HCT116 (cell line): Measurements from ENCODE around the gene HBP1. TPM values are rescaled to one million over a fixed set of nuclear protein-coding genes. Genes with fewer than 3 reads are reported as not detected.

Experiments
- ATAC-seq: fragments of 200-7000 bp; cut with Tn5 transposase; 2 replicates; pipeline ENCODE4 v1.9.1; 2020; ENCODE audit warnings: mild to moderate bottlenecking, moderate library complexity
- BruUV-seq: library from RNA; stranded (reverse); fragments of 400-500 nt; replicated peaks from 2 replicates; lab custom pipeline; 2021; lab: Mats Ljungman, UMichigan
- CTCF ChIA-PET: fragments of 300-600 bp; sonication (Branson Sonifier 250); formaldehyde crosslinking; loops from one replicate; lab custom pipeline; 2021; ENCODE audit warnings: antibody characterized with exemption; lab: Charles Lee
- POLR2A ChIA-PET: fragments of 300-600, 350-600 bp; sonication (Branson Sonifier 250); formaldehyde crosslinking; loops from one replicate; lab custom pipeline; 2021; ENCODE audit warnings: antibody characterized with exemption; lab: Charles Lee
- RAD21 ChIA-PET, 2 experiments: fragments of 300-600 bp; sonication (Branson Sonifier 250); formaldehyde crosslinking; loops; one replicate each; lab custom pipeline; 2023; ENCODE audit warnings: low total read pairs in 2 of 2; ENCODE audit not compliant: uncharacterized antibody in 2 of 2, unreplicated experiment in 2 of 2, low non-redundant PET in 1 of 2; lab: Charles Lee
- DNase-seq: peaks from one replicate; pipeline ENCODE4 v3.0.0-alpha.2; 2010; ENCODE audit warnings: low read depth, low spot score
- H2AFZ ChIP-seq: fragments of 200-600 bp; shearing (Covaris generic), sonication (generic); 2 replicates; pipeline ENCODE4 v1.6.1; 2017; ENCODE audit warnings: low read depth, mixed run types, mixed read lengths, antibody characterized with exemption, low read length; ENCODE audit not compliant: poor library complexity, severe bottlenecking
- H3K27ac ChIP-seq: 2 replicates; pipeline ENCODE4 v1.5.1; 2012; ENCODE audit warnings: low read depth, low read length
- H3K27me3 ChIP-seq: fragments of 200-600 bp; sonication (generic); 2 replicates; pipeline ENCODE4 v1.6.1; 2016; ENCODE audit warnings: mixed run types, low read length, mixed read lengths; ENCODE audit not compliant: insufficient read depth
- H3K36me3 ChIP-seq, 2 experiments: fragments of 200-500 bp in 1 of 2; fragments of 200-600 bp in 1 of 2; sonication (Bioruptor generic) in 1 of 2; sonication (generic) in 1 of 2; 2 replicates each; pipeline versions ENCODE4 v1.5.1 to v1.6.1; 2014 to 2016; ENCODE audit warnings: low read length in 2 of 2, inconsistent platforms in 1 of 2, mixed read lengths in 1 of 2, mixed run types in 1 of 2; ENCODE audit not compliant: insufficient read depth in 2 of 2, control insufficient read depth in 1 of 2
- H3K4me1 ChIP-seq, 2 experiments: fragments of 200-600 bp in 1 of 2; sonication (generic) in 1 of 2; 2 replicates each; pipeline versions ENCODE4 v1.5.1 to v1.6.1; 2012 to 2017; ENCODE audit warnings: low read length in 2 of 2, inconsistent platforms in 1 of 2, mild to moderate bottlenecking in 1 of 2, mixed read lengths in 1 of 2, mixed run types in 1 of 2, moderate library complexity in 1 of 2; ENCODE audit not compliant: insufficient read depth in 2 of 2, control insufficient read depth in 1 of 2
- H3K4me2 ChIP-seq: fragments of 200-600 bp; sonication (generic); 2 replicates; pipeline ENCODE4 v1.6.1; 2017; ENCODE audit warnings: mixed run types, low read length, mixed read lengths
- H3K4me3 ChIP-seq, 2 experiments: fragments of 200-600 bp in 1 of 2; sonication (generic) in 1 of 2; replicated peaks in 1 of 2; 2 replicates each; pipeline ENCODE4 v1.5.1; 2011 to 2016; ENCODE audit warnings: low read length in 2 of 2, control low read depth in 1 of 2, low read depth in 1 of 2, mild to moderate bottlenecking in 1 of 2, mixed read lengths in 1 of 2, mixed run types in 1 of 2
- H3K79me2 ChIP-seq: fragments of 200-600 bp; sonication (generic); 2 replicates; pipeline ENCODE4 v1.6.1; 2017; ENCODE audit warnings: mild to moderate bottlenecking, mixed run types, low read length, moderate library complexity, mixed read lengths; ENCODE audit not compliant: insufficient read depth
- H3K9ac ChIP-seq: fragments of 200-600 bp; sonication (generic); 2 replicates; pipeline ENCODE4 v1.6.1; 2016; ENCODE audit warnings: low read length, mixed read lengths
- H3K9me2 ChIP-seq: fragments of 200-600 bp; sonication (generic), shearing (Covaris generic); 2 replicates; pipeline ENCODE4 v1.6.1; 2017; ENCODE audit warnings: mixed run types, mild to moderate bottlenecking, moderate library complexity; ENCODE audit not compliant: insufficient read depth
- H3K9me3 ChIP-seq, 2 experiments: fragments of 200-500 bp in 1 of 2; fragments of 200-600 bp in 1 of 2; sonication (Bioruptor generic) in 1 of 2; sonication (generic) in 1 of 2; 2 replicates each; pipeline ENCODE4 v1.6.1; 2014 to 2017; ENCODE audit warnings: low read length in 2 of 2, mixed read lengths in 2 of 2, inconsistent platforms in 1 of 2, low read depth in 1 of 2, mild to moderate bottlenecking in 1 of 2, mixed run types in 1 of 2, moderate library complexity in 1 of 2; ENCODE audit not compliant: control insufficient read depth in 1 of 2, insufficient read depth in 1 of 2
- H4K20me1 ChIP-seq: fragments of 200-600 bp; sonication (generic), shearing (Covaris generic); 2 replicates; pipeline ENCODE4 v1.6.1; 2017; ENCODE audit warnings: mixed run types, mild to moderate bottlenecking, moderate library complexity; ENCODE audit not compliant: insufficient read depth
- CBX3 ChIP-seq: IDR thresholded peaks from 2 replicates; pipeline ENCODE4 v1.6.1; 2012; ENCODE audit warnings: low read depth
- EGR1 ChIP-seq: IDR thresholded peaks from 2 replicates; pipeline ENCODE4 v1.6.1; 2012; ENCODE audit warnings: low read depth
- ELF1 ChIP-seq: IDR thresholded peaks from 2 replicates; pipeline ENCODE4 v1.6.1; 2012; ENCODE audit warnings: low read depth, borderline replicate concordance
- EZH2phosphoT487 ChIP-seq: fragments of 200-600 bp; IDR thresholded peaks from 2 replicates; pipeline ENCODE4 v1.6.1; 2018; ENCODE audit warnings: antibody characterized with exemption, borderline replicate concordance
- POLR2AphosphoS5 ChIP-seq: IDR thresholded peaks from 2 replicates; pipeline ENCODE4 v1.6.1; 2011; ENCODE audit warnings: mild to moderate bottlenecking, low read depth, low read length, moderate library complexity
- RAD21 ChIP-seq: IDR thresholded peaks from 2 replicates; pipeline ENCODE4 v1.6.1; 2012; ENCODE audit warnings: low read depth, mild to moderate bottlenecking
- SIN3A ChIP-seq: IDR thresholded peaks from 2 replicates; pipeline ENCODE4 v1.6.1; 2012; ENCODE audit warnings: low read depth
- YY1 ChIP-seq: IDR thresholded peaks from 2 replicates; pipeline ENCODE4 v1.6.1; 2011; ENCODE audit warnings: low read length, low read depth, moderate library complexity, mild to moderate bottlenecking; ENCODE audit not compliant: insufficient replicate concordance; ENCODE audit errors: extremely low read depth
- ZBTB33 ChIP-seq: IDR thresholded peaks from 2 replicates; pipeline ENCODE4 v1.6.1; 2011; ENCODE audit warnings: mild to moderate bottlenecking, low read length, moderate library complexity; ENCODE audit not compliant: insufficient replicate concordance; ENCODE audit errors: extremely low read depth
- intact Hi-C: fragments of 100-400 bp; cut with micrococcal nuclease; formaldehyde crosslinking; loops from 2 replicates; pipeline ENCODE4 v1.10.0; 2022
- total RNA-seq: library from RNA; stranded (reverse); gene quantifications from one replicate; pipeline ENCODE4 v1.2.1, GENCODE V29; 2021; ENCODE audit not compliant: unreplicated experiment
- TF ChIP-seq, protein P1 (sequence below): IDR thresholded peaks from 2 replicates; pipeline ENCODE4 v1.6.1; 2012

Gene HBP1
- total RNA-seq, 1 experiment from 2014 or later: 24.3 TPM

DNA sequence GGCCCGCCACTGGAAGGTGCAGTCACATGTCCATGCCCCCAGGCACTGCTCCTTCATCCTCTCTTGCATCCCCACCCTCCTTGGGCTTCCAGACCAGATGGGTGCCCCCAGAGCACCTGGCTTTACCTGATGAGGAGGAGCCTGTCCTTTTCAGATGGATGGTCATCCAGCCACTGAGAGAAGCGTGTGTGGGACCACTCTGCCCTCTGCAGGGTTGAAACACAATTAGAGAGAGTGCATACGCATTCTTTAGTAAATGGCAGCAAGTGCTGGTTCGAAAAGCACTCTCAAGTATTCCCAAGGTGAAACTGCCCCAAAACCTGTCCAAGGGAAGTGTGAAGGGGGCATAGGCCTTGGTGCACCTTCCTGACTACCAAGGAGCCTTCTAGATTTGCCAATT, 41.6 kb downstream of the HBP1 start (continued):
- TF ChIP-seq, protein P1, sequence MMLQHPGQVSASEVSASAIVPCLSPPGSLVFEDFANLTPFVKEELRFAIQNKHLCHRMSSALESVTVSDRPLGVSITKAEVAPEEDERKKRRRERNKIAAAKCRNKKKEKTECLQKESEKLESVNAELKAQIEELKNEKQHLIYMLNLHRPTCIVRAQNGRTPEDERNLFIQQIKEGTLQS: no peak
- TF ChIP-seq SIN3A (no peak), EZH2phosphoT487 (no peak), RAD21 (no peak; the same call in 1 of the 2 replicates), ZBTB33 (no peak), ELF1 (no peak), POLR2AphosphoS5 (no peak), EGR1 (no peak), YY1 (no peak), CBX3 (no peak)

- Histone ChIP-seq H3K27me3 (no peaks in the 10 kb centered on the region), H2AFZ (no peak overlapping the region), H3K36me3 (no peaks in the 10 kb centered on the region), H3K9me3 (no peaks in the 10 kb centered on the region), H3K27ac (no peak overlapping the region)
- no peak for TF ChIP-seq EZH2phosphoT487
- TF ChIP-seq EGR1: no peak
- TF ChIP-seq, all 23 proteins: peak for 0
- Histone ChIP-seq H3K9me2 (no peaks in the 10 kb centered on the region), H3K4me2 (no peak overlapping the region), H4K20me1 (no peaks in the 10 kb centered on the region), H3K4me1 (no peaks in the 10 kb centered on the region), H3K9ac (no peak overlapping the region), H3K79me2 (no peaks in the 10 kb centered on the region), H3K4me3 (no peak overlapping the region)
- RAD21 ChIA-PET: no interaction called here
- intact Hi-C loops: no loop called here
- no TSS peak for BruUV-seq
- CTCF ChIA-PET: no interaction called here
- DNase-seq (no peak), ATAC-seq (no peak)
- POLR2A ChIA-PET: no interaction called here
These were observed 43.9 kb downstream of the HBP1 start for GRCh38 chr7:107212725-107213124.
